HG03457 (cell line): ENCODE measurements around the gene XIRP2.

Experiments
- ATAC-seq: cut with Tn5 transposase; IDR thresholded peaks from one replicate; pipeline ENCODE4 v1.9.1; 2021; ENCODE audit warnings: moderate number of reproducible peaks; ENCODE audit not compliant: unreplicated experiment

Gene XIRP2

DNA sequence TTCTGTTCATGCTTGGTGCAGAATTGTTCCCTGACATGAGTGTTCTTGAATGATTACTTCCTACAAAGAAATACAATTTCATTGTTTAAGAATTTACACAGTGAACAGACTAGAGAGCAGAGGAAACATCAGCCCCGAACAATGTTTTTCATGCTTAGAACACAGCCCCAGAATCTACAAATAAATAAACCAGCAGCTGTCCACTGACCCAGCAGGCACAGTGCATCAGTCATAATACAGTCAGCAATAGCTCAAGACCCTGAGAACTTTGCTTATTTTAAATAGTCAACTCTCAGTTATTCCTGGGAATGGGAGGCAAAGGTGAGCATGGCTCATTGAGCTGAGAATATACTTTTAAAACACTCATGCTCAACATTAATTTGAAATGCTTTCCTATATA, 38.4 kb downstream of the XIRP2 start:
- no peak for ATAC-seq

- no peak for ATAC-seq
Observed at GRCh38 chr2:166932032-166932431, 43.8 kb downstream of the XIRP2 start.

- ATAC-seq = no peak
Observed at GRCh38 chr2:166934817-166935216, 46.5 kb downstream of the XIRP2 start.

GRCh38 chr2:166942377-166942776, 54.1 kb downstream of the XIRP2 start:
- no peak for ATAC-seq

- ATAC-seq = no peak
Observed at GRCh38 chr2:166944909-166945308, 56.6 kb downstream of the XIRP2 start.

DNA sequence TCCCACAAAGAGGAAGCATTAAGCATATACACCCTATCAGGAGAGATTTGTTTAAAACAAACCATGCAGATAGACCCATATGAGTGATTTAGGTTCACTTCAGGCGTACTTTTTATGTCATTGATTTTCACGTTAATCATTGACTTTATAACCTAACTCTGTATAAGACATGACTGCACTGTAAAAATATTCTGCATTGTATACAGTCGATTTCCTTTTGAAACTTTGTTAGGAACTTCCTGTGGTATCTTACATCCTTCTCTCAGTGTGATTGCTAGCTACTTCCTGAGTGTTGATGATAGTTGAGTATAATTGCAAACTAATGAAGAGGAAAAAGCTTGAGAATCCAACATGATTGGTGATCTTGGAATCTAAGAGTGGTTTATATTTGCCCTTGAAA, 69.4 kb downstream of the XIRP2 start:
- no peak for ATAC-seq

- no peak for ATAC-seq
Observed at GRCh38 chr2:166958986-166959481, 70.8 kb downstream of the XIRP2 start.

- no peak for ATAC-seq
Observed at GRCh38 chr2:166959556-166959955, 71.3 kb downstream of the XIRP2 start.

- no peak for ATAC-seq
Observed at GRCh38 chr2:166960702-166961270, 72.5 kb downstream of the XIRP2 start.

GRCh38 chr2:166961933-166962332, 73.7 kb downstream of the XIRP2 start:
- no peak for ATAC-seq

- ATAC-seq = no peak
Observed at GRCh38 chr2:166969486-166969885, 81.2 kb downstream of the XIRP2 start.

DNA sequence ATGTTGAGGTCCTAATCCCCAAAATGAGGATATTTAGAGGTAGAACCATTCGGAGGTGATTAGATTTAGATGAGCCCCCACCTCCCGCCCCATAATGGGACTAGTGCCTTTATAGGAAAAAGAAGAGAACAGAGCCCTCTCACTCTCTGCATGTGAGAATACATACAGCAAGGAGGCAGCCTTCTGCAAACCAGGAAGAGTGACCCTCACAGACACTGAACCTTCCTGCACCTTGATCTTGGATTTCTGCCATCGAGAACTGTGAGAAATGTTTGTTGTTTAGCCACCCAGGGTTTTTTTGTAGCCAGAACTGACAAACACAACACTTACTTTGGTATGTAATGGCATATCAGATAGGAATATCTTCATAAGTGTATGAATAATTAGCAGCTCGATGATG, 83.7 kb downstream of the XIRP2 start:
- ATAC-seq = no peak

DNA sequence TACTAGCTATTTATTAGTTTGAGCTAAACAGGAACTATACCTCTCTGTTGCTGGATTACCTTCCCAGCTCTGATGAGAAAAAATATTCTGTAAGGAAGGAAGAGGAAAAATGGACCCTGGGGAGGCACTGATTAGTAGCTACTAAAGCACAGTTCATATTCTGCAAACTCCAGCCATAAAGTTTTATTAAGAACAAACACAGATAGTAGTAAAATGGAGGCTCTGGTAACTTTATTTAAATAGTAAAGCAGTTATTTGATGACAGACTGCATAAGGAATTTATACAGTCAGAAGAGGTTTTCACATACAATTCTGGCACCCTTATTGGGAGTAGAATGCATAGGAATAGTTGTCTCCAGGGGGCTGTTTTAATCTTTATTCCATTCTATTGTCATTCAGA, 84.1 kb downstream of the XIRP2 start:
- ATAC-seq = no peak

GRCh38 chr2:166984188-166984587, 95.9 kb downstream of the XIRP2 start:
- no peak for ATAC-seq

- ATAC-seq = no peak
Observed at GRCh38 chr2:166984797-166985196, 96.5 kb downstream of the XIRP2 start.

DNA sequence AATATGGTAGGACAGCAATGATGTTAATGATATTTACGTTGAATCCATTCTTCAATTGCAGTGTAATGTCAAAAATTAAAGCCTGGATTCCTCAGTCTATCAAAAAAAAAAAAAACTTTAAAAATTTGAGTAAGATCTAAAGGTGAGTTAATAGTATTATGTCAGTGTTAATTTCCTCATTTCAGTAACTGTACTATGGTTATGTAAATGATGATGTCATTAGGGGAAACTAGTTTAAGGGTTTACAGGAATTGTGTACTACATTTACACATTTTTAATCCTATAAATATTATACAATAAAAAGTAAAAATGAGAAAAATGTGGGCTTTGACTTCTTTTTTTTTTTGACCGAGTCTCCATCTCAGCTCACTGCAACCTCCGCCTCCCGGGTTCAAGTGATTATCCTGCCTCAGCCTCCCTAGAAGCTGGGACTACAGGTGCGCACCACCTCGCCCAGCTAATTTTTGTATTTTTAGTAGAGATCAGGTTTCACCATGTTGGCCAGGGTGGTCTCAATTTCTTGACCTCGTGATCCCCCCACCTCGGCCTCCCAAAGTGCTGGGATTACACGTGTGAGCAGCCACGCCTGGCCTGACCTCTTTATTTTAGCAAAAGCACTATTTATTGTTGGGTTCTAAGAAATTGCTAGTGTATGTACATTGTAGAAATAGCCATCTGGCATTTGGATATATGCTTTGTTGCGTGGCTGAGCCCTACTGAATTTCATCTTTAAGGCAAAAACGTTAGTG, 106.5 kb downstream of the XIRP2 start:
- no peak for ATAC-seq

DNA sequence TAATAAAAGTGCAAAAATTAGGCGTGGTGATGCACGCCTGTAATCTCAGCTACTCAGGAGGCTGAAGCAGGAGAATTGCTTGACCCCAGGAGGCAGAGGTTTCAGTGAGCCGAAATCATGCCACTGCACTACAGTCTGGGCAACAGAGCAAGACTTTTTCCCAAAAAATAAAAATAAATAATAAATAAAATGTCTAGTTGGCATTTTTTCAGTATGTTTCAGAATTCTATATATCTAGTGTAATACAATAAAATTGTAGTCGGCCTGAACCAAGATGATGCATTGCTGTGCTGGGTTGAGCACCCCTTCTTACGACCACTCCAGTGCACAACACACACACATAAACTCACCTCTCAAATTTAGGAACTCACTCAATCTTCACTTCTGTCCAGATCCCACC, 108.2 kb downstream of the XIRP2 start:
- ATAC-seq = no peak

- ATAC-seq = no peak
Observed at GRCh38 chr2:167001165-167001564, 112.9 kb downstream of the XIRP2 start.

GRCh38 chr2:167005096-167005495, 116.8 kb downstream of the XIRP2 start:
- ATAC-seq = no peak

- no peak for ATAC-seq
Observed at GRCh38 chr2:167013227-167013626, 124.9 kb downstream of the XIRP2 start.

- ATAC-seq = no peak
Observed at GRCh38 chr2:167015806-167016205, 127.5 kb downstream of the XIRP2 start.

- ATAC-seq = no peak
Observed at GRCh38 chr2:167017021-167017420, 128.7 kb downstream of the XIRP2 start.

- ATAC-seq = no peak
Observed at GRCh38 chr2:167018590-167018989, 130.3 kb downstream of the XIRP2 start.
